T-helper 1 cell treated with Interleukin-12 subunit alpha and Interleukin-12 subunit beta and Interleukin-4 antibody, amounts not matched to agents 30 ng/mL and 1 ng/mL, for 36 hours (primary cell): ENCODE data around the gene DCLK1. TPM values are rescaled to one million over a fixed set of nuclear protein-coding genes. Genes with fewer than 3 reads are reported as not detected.
"Not testable (repeated sequence)": the region's sequence is repeated elsewhere in the genome, so short reads cannot be mapped to it uniquely, and the experiment has no call there.

Experiments used
- intact Hi-C: fragments of 100-400 bp; cut with micrococcal nuclease; formaldehyde crosslinking; loops from one replicate; pipeline ENCODE4 v1.15.1; 2024
- total RNA-seq: library from RNA; stranded (reverse); gene quantifications from 2 replicates; pipeline ENCODE4 v1.2.3, GENCODE V29; 2022

DCLK1 gene
- total RNA-seq, 1 donor from 2014 or later = not detected

DNA sequence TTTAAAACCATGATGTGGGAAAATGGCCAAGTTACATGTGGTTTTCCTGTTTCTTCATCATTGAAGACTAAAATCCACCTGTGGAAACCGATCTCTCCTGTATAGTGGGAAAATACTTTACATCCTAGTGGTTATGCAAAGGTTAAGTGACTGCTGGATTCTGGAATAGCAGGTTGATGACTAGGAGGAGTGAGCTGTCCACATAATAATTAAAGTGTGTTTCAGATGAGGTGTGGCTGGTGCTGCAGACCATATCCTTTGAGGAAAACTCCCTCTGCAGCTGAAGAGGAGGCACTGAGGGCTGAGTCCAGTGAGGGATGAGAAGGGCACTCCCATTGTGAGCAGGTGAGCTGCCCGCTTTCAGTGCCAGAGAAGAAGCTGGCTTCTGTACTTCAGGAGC lies 43.2 kb downstream of the DCLK1 start:
- intact Hi-C loops = no loop called here

GRCh38 chr13:36086117-36086516 lies 45.1 kb downstream of the DCLK1 start:
- intact Hi-C loops = no loop called here

GRCh38 chr13:36084131-36084530 lies 47.1 kb downstream of the DCLK1 start:
- intact Hi-C loops = no loop called here

GRCh38 chr13:36082806-36083205 lies 48.4 kb downstream of the DCLK1 start:
- intact Hi-C loops = no loop called here

- intact Hi-C loops = no loop called here
Observed at GRCh38 chr13:36082396-36082795, 48.8 kb downstream of the DCLK1 start.

DNA sequence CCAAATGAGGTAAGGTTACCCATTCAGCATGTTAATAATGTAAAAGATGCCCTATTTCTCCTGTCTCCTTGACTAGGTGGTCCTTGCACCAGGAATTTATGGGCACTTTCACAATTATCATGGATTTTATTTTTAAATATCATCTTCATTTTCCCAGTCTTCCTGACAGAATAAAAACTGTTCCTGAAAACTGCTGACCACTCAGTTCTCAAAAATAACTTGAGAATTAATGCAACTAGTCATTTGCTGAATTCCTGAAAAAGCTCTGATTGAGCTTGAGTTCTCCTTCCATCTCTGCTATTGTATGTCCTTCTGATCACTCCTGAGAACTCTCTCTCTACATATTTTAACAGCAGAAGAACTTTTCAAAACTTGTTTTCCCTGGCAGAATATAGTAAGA lies 55.0 kb downstream of the DCLK1 start:
- intact Hi-C loops = no loop called here

DNA sequence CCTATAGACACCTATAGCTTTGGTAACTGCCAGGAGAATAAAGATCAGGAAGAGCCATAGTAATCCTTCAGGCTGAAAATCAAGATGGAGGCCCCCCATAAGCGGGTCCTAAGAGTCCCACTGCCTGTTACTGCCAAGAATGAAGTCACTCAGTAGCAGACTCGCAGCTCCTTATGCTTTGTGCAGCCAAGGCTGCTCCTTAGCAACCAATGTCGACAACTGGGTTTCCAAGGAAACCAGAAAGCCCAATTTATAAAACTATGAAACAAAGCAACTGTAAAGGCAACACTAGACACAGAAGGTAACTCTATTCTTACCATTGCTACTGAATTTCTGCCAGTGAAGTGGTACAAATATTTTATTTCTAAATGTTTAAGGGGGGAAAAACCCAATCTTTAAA lies 56.5 kb downstream of the DCLK1 start:
- intact Hi-C loops = no loop called here

- intact Hi-C loops = no loop called here
Observed at GRCh38 chr13:36072152-36072935, 58.8 kb downstream of the DCLK1 start.

GRCh38 chr13:36070504-36071192 lies 60.5 kb downstream of the DCLK1 start:
- intact Hi-C loops = not testable (repeated sequence)

DNA sequence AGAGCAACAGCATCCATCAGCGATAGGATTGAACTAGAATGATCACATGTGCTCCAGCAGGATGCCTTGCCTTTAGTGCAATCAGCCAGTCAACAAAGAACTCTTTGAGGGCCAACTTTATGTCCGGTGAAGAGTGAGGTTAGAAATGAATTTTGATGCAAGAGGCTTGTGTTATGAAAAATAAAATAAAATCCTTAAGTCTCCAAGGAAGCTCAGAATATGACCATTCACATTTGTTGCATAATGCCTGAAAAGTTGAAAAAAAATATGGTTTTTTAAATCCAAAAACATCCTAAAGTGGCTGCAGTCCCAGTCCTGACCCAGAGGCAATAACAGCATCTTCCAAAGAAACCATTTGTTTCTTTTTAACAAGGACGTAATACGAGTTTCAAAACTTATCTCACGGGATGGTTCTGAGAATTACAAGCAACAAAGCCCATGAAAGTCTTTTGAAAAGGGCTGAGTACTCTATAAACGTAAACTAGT lies 61.3 kb downstream of the DCLK1 start:
- intact Hi-C loops = no loop called here

- intact Hi-C loops = no loop called here
Observed at GRCh38 chr13:36068991-36069390, 62.2 kb downstream of the DCLK1 start.

- intact Hi-C loops = no loop called here
Observed at GRCh38 chr13:36068566-36068965, 62.6 kb downstream of the DCLK1 start.

GRCh38 chr13:36067746-36068381 lies 63.3 kb downstream of the DCLK1 start:
- intact Hi-C loops = no loop called here

DNA sequence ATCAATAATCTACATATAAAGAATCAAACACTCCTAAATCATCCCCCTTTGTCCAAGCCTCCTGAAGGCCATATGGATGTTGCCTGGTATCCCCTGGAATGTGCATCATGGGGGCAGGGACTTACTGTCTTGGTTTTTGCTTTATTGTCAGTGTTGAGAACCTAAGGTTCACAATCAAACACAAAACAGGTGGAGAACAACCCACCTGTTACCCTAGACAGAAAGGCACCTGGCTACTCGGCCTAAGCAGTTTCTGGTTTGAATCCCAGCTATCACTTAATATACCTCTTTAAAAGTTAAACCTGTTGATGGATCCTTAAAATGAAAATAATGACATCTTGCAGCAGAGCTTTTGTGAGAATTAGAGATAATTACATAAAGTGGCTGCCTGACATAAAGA lies 68.9 kb downstream of the DCLK1 start:
- intact Hi-C loops = no loop called here

DNA sequence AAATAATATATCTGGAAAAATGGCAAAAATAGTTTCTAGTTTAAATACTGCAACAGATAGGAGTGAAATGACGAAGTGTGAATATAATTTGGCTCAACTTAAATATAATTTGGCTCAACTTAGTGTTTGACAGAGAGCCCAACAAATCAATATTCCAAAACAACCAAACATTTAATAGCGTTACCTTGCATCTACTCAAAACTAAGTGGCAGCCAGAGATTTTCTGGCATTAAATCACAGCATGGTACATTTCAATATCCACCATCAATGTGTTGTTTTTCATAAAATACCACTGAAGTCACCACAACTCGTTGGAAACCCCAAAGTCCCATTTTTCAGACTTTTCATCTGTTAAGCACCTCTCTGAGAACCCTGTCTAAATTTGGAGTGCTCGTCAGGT lies 69.6 kb downstream of the DCLK1 start:
- intact Hi-C loops = no loop called here

GRCh38 chr13:36061054-36061453 lies 70.1 kb downstream of the DCLK1 start:
- intact Hi-C loops = no loop called here

DNA sequence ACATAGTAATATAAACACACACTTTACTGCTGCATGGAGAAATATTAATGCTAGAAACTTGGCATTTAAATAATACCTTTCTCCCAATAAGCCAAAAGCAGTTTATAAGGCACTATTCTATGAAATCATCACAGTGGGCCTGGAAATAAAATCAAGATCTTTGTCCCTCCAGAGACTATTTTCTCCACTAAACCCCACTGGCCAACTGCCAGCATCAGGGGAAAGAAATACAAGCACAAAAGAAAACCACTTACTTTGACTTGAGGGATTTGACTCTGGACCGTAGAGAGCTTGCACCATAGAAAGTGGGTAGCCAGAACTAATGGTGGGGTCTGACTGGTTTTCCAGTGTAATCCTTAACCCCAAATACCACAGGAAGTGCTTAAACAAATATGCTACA lies 71.9 kb downstream of the DCLK1 start:
- intact Hi-C loops = no loop called here

GRCh38 chr13:36058116-36058515 lies 73.1 kb downstream of the DCLK1 start:
- intact Hi-C loops = no loop called here

GRCh38 chr13:36057547-36057946 lies 73.6 kb downstream of the DCLK1 start:
- intact Hi-C loops = no loop called here

- intact Hi-C loops = no loop called here
Observed at GRCh38 chr13:36057041-36057440, 74.1 kb downstream of the DCLK1 start.

DNA sequence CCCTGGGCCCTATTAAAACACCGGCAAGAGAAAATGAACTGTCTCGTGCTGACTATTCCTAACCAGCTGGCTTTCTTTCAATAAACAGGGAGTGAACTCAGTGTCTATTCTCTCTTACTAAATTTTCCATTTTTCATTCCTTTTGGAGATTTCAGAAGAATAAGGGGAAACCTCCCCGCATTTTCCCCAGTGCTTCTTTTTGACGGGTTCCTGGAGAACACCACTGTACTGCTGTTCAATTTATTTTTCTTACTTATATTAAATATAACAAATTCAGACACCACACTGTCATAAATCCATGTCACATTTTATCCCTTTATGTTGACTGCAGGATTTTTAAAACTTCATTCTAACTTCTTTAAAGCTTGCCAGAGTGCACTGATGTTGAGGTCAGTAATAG lies 75.8 kb downstream of the DCLK1 start:
- intact Hi-C loops = no loop called here

DNA sequence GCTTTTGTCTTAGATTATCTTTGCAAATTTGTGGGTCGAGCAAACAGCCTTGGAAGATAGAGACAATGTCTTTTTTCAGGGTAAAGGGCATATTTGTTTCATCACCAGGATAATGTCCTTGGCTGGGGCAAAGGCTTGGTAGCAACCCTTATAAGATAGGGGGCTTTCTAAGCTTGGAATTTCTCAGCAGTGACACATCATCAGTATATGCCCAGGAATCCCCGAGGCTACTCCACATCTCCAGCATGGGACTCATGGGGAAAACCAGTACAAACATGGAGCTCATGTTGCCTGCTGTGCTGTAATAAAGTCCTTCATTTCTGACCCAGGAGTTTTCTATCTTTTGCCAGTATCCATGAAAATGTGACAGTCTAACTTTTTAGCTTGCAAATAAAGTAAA lies 77.1 kb downstream of the DCLK1 start:
- intact Hi-C loops = no loop called here
